Measurements from ENCODE around the gene MAP4K4.

The MAP4K4 gene

GRCh38 chr2:101678379-101678778, 19.1 kb upstream of the MAP4K4 start:
- H3K9me3 ChIP-seq (ENCODE audit: insufficient read depth, low read length) = no peaks in the 10 kb centered on the region
- peaks cover 54% of the 10 kb centered on the region for H3K4me1 ChIP-seq (ENCODE audit: low read length)
- no peaks in the 10 kb centered on the region for H3K27me3 ChIP-seq (ENCODE audit: low read depth, low read length)
- peaks cover 3% of the 10 kb centered on the region; the same call in 1 of the 2 replicates for H3K79me2 ChIP-seq (ENCODE audit: low read length)
- H2AFZ ChIP-seq (ENCODE audit: low read depth, low read length) = no peak overlapping the region
- no peaks in the 10 kb centered on the region for H3K36me3 ChIP-seq (replicated peaks; ENCODE audit: low read depth, low read length)
- peak overlapping the region; percentile 93 for H3K27ac ChIP-seq (ENCODE audit: low read length)
- peak overlapping the region; percentile 14; the same call in 1 of the 2 replicates for H3K9ac ChIP-seq (ENCODE audit: low read length)
- H4K20me1 ChIP-seq (ENCODE audit: insufficient read depth, low read length) = no peaks in the 10 kb centered on the region
- H3K4me3 ChIP-seq (ENCODE audit: low read length) = 0 out of 2 replicates have a peak overlapping the region, but pooled peaks have one; percentile 34
- TF ChIP-seq, protein P1, sequence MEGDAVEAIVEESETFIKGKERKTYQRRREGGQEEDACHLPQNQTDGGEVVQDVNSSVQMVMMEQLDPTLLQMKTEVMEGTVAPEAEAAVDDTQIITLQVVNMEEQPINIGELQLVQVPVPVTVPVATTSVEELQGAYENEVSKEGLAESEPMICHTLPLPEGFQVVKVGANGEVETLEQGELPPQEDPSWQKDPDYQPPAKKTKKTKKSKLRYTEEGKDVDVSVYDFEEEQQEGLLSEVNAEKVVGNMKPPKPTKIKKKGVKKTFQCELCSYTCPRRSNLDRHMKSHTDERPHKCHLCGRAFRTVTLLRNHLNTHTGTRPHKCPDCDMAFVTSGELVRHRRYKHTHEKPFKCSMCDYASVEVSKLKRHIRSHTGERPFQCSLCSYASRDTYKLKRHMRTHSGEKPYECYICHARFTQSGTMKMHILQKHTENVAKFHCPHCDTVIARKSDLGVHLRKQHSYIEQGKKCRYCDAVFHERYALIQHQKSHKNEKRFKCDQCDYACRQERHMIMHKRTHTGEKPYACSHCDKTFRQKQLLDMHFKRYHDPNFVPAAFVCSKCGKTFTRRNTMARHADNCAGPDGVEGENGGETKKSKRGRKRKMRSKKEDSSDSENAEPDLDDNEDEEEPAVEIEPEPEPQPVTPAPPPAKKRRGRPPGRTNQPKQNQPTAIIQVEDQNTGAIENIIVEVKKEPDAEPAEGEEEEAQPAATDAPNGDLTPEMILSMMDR (IDR thresholded peaks at IDR 0.05; ENCODE audit: low read depth, low read length) = no peak
- no peak for TF ChIP-seq EZH2phosphoT487 (IDR thresholded peaks at IDR 0.05; ENCODE audit: low read depth)
- H3K4me2 ChIP-seq (ENCODE audit: low read length) = peak overlapping the region; percentile 53

DNA sequence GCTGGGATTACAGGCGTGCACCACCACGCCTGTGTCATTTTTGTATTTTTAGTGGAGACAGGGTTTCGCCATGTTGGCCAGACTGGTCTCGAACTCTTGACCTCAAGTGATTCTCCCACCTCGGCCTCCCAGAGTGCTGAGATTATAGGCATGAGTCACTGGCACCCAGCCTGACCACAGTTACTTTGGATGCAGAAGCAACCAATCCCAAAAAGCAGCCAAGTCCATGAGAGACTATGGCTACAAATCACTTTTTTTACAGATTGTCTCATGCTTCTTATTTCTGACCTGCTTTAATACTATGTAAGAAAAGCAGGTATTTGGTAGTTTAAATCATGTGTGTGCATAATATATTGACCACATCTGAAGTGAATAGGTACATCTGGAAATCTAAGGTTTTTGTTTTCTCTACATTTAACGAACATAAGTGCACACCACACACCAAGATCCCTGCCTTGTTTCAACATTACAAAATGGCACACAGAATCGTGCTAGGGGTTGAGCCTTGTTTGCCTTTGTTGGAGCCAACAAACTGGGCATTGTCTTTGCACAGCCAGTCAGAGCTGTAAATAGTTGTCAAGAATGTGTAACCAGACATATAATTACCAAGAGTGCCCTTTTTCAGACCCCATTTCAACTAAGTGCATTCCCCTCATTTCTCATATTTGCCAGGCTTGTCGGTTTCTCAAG, 18.3 kb upstream of the MAP4K4 start:
- peaks cover 52% of the 10 kb centered on the region for H3K4me1 ChIP-seq (ENCODE audit: low read length)
- H3K27ac ChIP-seq (ENCODE audit: low read length) = no peak overlapping the region
- H3K4me3 ChIP-seq (ENCODE audit: low read length) = no peak overlapping the region
- no peak overlapping the region for H3K9ac ChIP-seq (ENCODE audit: low read length)
- H4K20me1 ChIP-seq (ENCODE audit: insufficient read depth, low read length) = no peaks in the 10 kb centered on the region
- H3K4me2 ChIP-seq (ENCODE audit: low read length) = no peak overlapping the region
- TF ChIP-seq, protein P1 (IDR thresholded peaks at IDR 0.05; ENCODE audit: low read depth, low read length) = no peak
- TF ChIP-seq EZH2phosphoT487 (IDR thresholded peaks at IDR 0.05; ENCODE audit: low read depth) = no peak
- H2AFZ ChIP-seq (ENCODE audit: low read depth, low read length) = no peak overlapping the region
- H3K27me3 ChIP-seq (ENCODE audit: low read depth, low read length) = no peaks in the 10 kb centered on the region
- H3K79me2 ChIP-seq (ENCODE audit: low read length) = peaks cover 3% of the 10 kb centered on the region; the same call in 1 of the 2 replicates
- H3K9me3 ChIP-seq (ENCODE audit: insufficient read depth, low read length) = no peaks in the 10 kb centered on the region
- H3K36me3 ChIP-seq (replicated peaks; ENCODE audit: low read depth, low read length) = no peaks in the 10 kb centered on the region

- H4K20me1 ChIP-seq (ENCODE audit: insufficient read depth, low read length) = no peaks in the 10 kb centered on the region
- H2AFZ ChIP-seq (ENCODE audit: low read depth, low read length) = no peak overlapping the region
- no peaks in the 10 kb centered on the region for H3K27me3 ChIP-seq (ENCODE audit: low read depth, low read length)
- no peaks in the 10 kb centered on the region for H3K9me3 ChIP-seq (ENCODE audit: insufficient read depth, low read length)
- peaks cover 44% of the 10 kb centered on the region for H3K4me1 ChIP-seq (ENCODE audit: low read length)
- H3K27ac ChIP-seq (ENCODE audit: low read length) = no peak overlapping the region
- TF ChIP-seq EZH2phosphoT487 (IDR thresholded peaks at IDR 0.05; ENCODE audit: low read depth) = no peak
- TF ChIP-seq, protein P1 (IDR thresholded peaks at IDR 0.05; ENCODE audit: low read depth, low read length) = no peak
- peaks cover 3% of the 10 kb centered on the region; the same call in 1 of the 2 replicates for H3K79me2 ChIP-seq (ENCODE audit: low read length)
- H3K36me3 ChIP-seq (replicated peaks; ENCODE audit: low read depth, low read length) = no peaks in the 10 kb centered on the region
- no peak overlapping the region for H3K4me3 ChIP-seq (ENCODE audit: low read length)
- no peak overlapping the region for H3K9ac ChIP-seq (ENCODE audit: low read length)
- no peak overlapping the region for H3K4me2 ChIP-seq (ENCODE audit: low read length)
Measured at GRCh38 chr2:101679801-101680487, 17.6 kb upstream of the MAP4K4 start.

DNA sequence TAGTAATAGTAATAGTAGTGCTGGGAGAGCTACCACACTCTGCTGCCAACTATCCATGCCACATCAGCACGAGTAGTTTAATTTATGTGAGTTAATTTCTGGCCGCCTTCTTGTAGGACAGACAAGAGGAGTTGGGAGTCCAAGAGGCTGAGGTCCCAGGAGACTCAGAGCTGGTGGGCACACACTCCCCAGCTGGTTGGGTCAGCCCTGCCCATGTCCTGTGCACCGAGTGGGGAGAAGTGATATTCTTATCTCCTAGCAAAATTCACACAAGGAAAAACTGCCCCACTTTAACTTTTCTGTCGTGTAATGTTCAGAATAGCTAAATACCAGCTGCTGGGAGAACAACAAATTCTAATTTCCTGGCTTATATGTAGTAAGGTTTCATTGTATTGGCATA, 15.2 kb upstream of the MAP4K4 start:
- TF ChIP-seq, protein P1 (IDR thresholded peaks at IDR 0.05; ENCODE audit: low read depth, low read length) = no peak
- TF ChIP-seq EZH2phosphoT487 (IDR thresholded peaks at IDR 0.05; ENCODE audit: low read depth) = no peak
- H3K27me3 ChIP-seq (ENCODE audit: low read depth, low read length) = no peaks in the 10 kb centered on the region
- no peak overlapping the region for H2AFZ ChIP-seq (ENCODE audit: low read depth, low read length)
- H3K4me2 ChIP-seq (ENCODE audit: low read length) = no peak overlapping the region
- H3K9ac ChIP-seq (ENCODE audit: low read length) = no peak overlapping the region
- H4K20me1 ChIP-seq (ENCODE audit: insufficient read depth, low read length) = no peaks in the 10 kb centered on the region
- peaks cover 21% of the 10 kb centered on the region for H3K4me1 ChIP-seq (ENCODE audit: low read length)
- H3K4me3 ChIP-seq (ENCODE audit: low read length) = no peak overlapping the region
- no peaks in the 10 kb centered on the region for H3K36me3 ChIP-seq (replicated peaks; ENCODE audit: low read depth, low read length)
- H3K79me2 ChIP-seq (ENCODE audit: low read length) = no peaks in the 10 kb centered on the region
- no peak overlapping the region for H3K27ac ChIP-seq (ENCODE audit: low read length)
- H3K9me3 ChIP-seq (ENCODE audit: insufficient read depth, low read length) = no peaks in the 10 kb centered on the region
